Astrocyte (in vitro differentiated cells and primary cell): Measurements from ENCODE around the gene FMO1.

Experiments
- CTCF ChIP-seq: IDR thresholded peaks from 2 replicates; pipeline ENCODE4 v1.5.1; 2011; ENCODE audit warnings: low read depth, mild to moderate bottlenecking, inconsistent platforms, low read length, moderate library complexity; ENCODE audit not compliant: insufficient read depth
- EZH2 ChIP-seq: IDR thresholded peaks from 2 replicates; pipeline ENCODE4 v1.6.1; 2012; ENCODE audit warnings: mild to moderate bottlenecking, low read length, inconsistent platforms; ENCODE audit not compliant: insufficient read depth

DNA sequence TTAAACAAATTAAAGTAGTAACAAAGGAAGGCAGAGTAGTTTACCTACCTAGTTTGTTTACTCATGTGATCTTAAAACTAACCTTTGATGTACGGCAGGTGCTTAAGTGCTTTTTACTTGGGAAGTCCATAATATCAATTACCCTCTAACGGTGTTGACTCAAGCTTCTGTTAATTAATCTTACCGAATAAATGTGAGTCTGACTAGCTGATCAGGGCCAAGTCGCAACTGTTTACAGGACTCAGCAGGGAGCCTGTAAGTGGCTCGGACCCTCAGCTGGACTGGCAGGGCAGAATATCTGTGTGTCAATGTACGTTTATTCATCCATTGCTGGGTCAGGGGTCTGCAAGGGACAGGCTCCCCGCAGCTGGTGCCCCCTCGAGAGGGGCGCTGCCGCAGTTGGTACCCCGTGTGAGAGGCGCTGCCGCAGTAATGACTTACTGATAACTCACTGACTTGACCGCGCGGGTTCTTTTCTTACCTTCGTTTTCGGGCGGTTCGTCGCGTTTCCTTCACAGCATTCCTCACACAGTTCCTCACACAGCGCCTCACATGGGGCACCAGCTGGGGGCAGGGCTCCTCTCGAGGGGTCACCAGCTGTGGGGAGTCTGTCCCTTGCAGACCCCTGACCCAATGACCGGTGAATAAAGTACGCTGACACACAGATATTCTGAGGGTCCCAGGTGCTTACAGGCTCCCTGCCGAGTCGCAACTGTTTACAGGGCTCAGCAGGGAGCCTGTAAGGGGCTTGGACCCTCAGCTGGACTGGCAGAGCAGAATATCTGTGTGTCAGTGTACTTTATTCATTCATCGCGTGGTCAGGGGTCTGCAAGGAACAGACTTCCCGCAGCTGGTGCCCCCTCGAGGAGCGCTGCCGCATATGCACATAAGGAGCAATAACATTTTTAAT, 3.0 kb downstream of the FMO1 start:
- TF ChIP-seq CTCF, result peak; percentile 63
- TF ChIP-seq EZH2, result no peak
